Fibroblast of skin of left quadriceps (primary cell): ENCODE results near the gene ST6GALNAC3.

Experiments used
- DNase-seq, 2 experiments: peaks; one replicate each; pipeline ENCODE4 v3.0.0-alpha.2; 2013; ENCODE audit warnings: low read depth in 2 of 2

Gene ST6GALNAC3

DNA sequence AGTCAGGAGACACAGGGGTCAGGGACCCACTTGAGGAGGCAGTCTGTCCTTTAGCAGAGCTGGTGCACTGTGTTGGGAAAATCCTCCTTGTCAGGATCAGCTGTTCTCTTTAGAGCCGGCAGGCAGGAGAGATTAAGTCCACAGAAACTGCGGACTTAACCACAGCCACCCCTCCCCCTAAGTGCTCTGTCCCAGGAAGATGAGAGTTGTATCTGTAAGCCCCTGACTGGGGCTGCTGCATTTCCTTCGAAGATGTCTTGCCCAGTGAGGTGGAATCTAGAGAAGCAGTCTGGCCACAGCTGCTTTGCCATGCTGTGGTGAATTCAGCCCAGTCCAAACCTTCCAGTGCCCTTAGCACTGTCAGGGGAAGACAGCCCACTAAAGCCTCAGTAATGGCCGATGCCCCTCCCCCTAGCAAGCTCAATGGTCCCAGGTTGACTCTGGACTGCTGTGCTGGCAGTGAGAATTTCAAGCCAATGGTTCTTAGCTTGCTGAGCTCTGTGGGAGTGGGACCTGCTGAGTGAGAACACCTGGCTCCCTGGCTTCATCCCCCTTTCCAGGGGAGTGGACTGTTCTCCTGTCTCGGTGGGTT, 172.8 kb downstream of the ST6GALNAC3 start:
- no peak for DNase-seq

DNA sequence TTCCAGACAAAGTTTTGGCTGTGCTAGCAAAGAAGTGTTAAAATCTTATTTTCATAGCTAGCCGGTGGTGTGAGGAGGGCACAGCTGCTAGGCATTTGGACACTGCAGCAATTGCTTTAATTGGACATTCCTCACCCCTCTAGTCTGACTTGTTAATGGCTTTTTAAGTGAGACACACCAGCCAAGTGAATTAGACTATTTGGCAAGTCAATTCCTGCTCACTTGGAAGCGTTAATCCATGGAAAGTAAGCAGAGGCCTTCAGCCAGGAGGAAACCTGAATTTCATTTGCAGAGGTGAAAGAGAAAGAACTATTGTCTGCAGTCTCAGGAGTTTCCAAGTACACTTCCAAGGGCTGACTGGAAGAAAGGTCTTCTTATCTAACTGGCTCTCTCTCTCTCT, 175.7 kb downstream of the ST6GALNAC3 start:
- no peak for DNase-seq

GRCh38 chr1:76252431-76252830, 177.9 kb downstream of the ST6GALNAC3 start:
- no peak for DNase-seq

DNA sequence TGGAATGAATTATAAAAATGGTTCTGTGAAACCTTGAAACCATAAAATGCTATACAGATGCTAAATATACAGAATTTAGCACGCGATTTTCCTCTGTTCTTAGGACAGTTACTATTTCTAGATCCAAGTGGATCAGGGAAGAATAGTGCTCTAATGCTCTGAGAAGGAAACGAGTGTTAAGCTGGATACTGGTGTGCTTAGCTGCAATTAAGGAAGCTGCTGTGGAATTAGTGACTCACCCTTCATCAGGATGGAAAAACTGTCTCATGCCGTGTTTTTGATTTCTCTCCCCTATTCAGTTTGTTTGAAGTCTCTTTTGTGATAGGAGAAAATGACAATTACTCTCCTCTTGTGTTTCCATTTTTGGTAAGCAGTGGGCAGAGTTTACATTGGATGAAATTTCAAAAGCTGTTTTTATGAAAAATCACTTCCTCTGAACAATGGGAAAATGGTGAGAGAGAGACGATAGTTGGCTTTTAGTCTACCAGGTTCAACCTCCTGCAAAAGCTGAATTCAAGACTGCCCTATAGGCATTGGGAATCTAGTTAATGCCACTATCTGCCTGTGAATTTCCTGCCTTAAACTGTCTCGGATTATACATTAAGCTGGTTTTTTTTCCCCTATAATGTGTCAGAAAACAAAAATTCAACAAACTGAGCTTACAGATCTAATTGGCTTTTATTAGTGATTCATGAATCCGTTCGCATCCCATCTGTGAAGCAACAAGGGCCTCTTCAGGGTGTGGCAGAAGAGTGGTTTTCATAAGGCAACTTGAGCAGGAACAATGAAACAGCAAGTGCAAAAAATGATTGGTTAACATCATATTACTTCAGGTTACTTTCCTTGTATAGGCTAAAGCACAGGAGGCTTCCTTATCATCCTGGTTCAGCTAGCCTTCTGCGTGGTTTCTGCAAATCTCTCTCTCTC, 179.8 kb downstream of the ST6GALNAC3 start:
- DNase-seq: peak; percentile 50 to 52

- DNase-seq: no peak
Measured at GRCh38 chr1:76256289-76257223, 182.0 kb downstream of the ST6GALNAC3 start.

- DNase-seq: no peak
Measured at GRCh38 chr1:76257823-76258222, 183.3 kb downstream of the ST6GALNAC3 start.

DNA sequence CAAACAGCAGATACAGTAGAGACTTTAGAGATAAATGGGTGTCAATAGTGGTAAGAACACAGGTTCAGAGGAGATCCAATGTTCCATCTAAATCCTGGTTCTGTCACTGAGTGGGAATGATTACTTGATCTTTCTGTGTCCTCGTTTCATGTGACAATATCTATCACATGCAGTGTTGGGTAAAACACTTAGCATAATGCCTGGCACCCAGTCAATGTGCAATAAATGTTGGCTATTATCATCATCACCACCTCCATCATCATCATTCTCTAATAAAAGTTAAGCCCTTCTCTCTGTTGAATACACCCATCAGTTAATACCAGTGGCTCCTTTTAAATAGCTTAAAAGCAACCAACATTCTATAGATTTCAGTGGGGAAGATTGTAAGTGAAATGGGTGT, 184.7 kb downstream of the ST6GALNAC3 start:
- no peak for DNase-seq

- DNase-seq: no peak
Measured at GRCh38 chr1:76260279-76260678, 185.7 kb downstream of the ST6GALNAC3 start.

DNA sequence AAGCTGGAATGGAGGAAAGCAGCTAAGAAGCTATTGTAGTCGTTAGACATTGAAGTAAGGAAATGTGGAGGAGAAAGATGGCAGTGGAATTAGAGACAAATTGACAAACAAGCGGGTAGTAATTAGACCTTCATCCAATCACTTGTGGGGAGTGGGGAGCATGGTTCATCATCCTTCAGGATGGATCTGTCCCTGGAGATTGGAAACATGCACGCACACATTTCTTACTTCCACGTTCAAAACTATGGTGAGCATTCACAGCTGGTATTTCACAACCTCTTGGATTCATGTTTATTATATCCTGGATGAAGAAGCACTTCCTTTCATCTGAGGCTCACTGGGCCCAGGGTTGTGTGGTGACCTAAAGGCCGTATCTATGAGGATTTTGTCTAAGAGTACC, 188.1 kb downstream of the ST6GALNAC3 start:
- peak; percentile 66 to 67 for DNase-seq

- DNase-seq: no peak
Measured at GRCh38 chr1:76264642-76265041, 190.1 kb downstream of the ST6GALNAC3 start.

GRCh38 chr1:76266762-76267161, 192.2 kb downstream of the ST6GALNAC3 start:
- DNase-seq: no peak

DNA sequence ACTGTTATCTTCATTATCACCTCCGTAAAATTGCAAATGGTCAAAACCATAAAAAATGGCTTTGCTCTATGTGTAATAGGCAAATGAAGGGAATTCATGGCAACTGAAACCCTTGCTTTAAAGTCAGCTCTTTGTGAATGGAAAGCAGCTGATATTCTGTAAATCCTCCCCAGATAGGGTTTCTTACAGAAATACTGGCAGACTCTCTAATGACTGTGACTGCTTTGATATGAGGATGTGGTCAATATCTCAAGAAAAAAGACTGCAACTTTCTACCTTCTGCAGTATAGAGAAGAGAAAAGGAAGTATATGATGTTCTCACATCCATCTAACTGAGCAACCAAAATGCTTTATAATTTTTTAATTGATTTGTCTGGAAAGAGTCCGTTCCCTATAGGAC, 193.1 kb downstream of the ST6GALNAC3 start:
- DNase-seq: no peak

- no peak for DNase-seq
Measured at GRCh38 chr1:76268341-76268740, 193.8 kb downstream of the ST6GALNAC3 start.

DNA sequence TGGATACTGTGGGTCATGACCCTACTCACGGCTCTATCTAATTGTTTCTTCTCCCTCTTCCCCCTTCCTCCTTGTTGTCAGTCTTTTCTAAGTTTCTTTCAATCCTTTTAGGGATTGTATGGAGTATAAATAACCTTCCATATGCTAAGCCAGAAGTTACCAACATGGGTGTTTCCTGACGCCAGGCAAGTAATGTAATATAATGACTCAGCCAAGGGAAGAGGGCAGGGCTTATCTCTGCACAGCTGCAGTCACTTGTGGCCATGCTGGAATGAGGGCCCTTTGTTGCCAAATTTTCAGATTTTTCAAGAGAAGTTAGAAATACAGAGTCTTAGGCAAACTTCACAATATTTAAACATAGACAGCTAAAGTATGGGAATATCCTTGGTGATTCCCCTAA, 194.6 kb downstream of the ST6GALNAC3 start:
- peak; percentile 68 to 69 for DNase-seq

DNA sequence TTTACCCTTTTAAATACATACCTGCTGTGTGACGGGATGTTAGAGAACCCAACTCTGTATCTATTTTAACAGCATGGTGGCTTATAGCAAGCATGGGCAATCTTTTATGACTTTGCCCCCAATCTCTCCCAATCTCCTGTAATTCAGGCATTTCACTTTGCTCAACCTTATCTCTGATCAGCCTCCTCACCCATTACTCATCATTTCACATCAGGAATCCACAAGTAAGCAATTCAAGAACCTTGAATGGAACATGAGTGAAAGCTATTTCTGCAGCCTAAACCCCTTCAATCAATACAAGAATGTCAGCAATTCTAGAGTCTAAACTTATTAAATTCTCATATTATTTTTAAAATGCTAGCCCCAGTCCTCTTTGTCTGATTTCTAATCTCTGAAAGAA, 199.8 kb downstream of the ST6GALNAC3 start:
- DNase-seq: no peak

- no peak for DNase-seq
Measured at GRCh38 chr1:76274718-76275117, 200.2 kb downstream of the ST6GALNAC3 start.

GRCh38 chr1:76278711-76279100, 204.2 kb downstream of the ST6GALNAC3 start:
- no peak for DNase-seq

DNA sequence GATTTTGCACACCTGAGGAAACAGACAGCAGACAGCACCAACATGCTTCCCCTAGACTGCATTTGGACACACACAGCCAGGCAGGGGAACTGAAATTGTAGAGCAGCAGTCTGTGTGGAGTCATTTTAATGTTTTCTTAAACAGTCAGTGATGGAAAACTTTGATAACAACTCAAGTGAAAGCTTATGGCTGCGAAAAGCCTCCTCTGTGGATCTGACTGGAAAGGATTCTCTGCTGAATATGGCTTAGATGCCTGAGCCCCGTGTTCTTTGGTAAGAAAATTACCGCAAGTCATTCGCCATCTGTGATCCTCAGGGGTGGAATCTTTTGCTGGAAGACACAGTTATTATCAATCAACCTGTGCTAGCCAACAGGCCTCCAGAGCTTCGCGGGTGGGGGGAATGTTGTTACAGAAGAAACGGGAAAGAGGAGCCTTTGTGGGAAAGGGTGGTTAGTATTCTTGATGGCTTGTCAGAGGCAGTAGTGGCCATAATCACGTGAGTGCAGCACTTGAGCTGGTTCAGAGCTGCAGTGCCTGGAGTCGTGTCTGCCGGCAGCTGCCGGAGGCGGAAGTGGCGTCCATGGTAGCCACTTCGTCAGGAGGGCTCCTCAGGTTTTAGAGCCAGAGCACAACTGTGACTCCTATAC, 204.7 kb downstream of the ST6GALNAC3 start:
- DNase-seq: no peak

DNA sequence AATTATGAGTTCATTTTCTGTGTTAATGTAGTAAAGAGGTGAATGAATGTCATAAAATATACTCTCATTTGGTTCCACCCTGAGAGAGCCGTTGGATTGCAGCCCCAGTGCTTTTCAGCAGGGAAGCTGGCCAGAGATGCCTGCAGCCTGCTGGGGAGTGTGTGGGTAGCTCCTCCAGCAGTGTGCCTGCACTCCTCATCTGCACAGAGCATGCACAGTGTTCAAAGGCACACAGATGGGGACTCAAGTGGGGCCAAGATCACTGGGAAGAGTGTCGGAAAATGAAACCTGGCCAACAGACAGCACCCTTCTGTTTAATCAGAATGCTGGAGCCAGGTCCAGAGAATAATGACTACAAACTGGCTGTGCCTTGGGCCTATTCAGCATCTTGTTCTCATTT, 206.8 kb downstream of the ST6GALNAC3 start:
- no peak for DNase-seq

DNA sequence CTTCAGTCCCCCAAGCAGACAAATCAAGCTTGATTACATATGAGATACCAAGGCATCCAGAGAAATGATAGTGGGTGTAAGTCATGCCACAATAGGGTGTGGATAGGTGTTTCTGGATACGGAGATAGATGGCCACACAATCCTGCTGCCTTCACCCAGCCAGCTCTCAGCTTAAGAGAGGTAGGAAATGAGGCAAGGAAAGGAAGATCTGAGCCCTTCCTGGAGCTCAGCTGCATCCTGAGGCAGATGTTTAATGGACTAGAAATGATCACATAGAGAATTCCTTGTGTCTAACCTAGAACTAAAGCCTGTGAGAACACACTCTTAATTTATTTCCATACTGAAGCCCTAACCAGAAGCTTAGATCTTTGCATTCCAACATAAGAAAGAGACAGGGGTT, 210.3 kb downstream of the ST6GALNAC3 start:
- no peak for DNase-seq

GRCh38 chr1:76285578-76286135, 211.1 kb downstream of the ST6GALNAC3 start:
- DNase-seq: no peak
